Nasal cavity respiratory epithelium epithelial cell of viscerocranial mucosa (primary cell): ENCODE measurements around the gene VPREB1. TPM values are rescaled to one million over a fixed set of nuclear protein-coding genes. Genes with fewer than 3 reads are reported as not detected.

Experiments
- total RNA-seq: library from RNA; depleted of rRNA; stranded (reverse); fragments of >200 nt; gene quantifications from 2 replicates; pipeline ENCODE4 v1.2.3, GENCODE V29; 2014

The VPREB1 gene, protein sequence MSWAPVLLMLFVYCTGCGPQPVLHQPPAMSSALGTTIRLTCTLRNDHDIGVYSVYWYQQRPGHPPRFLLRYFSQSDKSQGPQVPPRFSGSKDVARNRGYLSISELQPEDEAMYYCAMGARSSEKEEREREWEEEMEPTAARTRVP
- not detected in 2 replicates for total RNA-seq

GRCh38 chr22:22244316-22245250 is at the start of gene VPREB1:
Gene VPREB1, plus strand, starts transcription at chr22:22244786. Its CDS starts 28 bp downstream, at chr22:22244814.

